Astrocyte of the spinal cord (primary cell): ENCODE results near the gene FRMPD4.
A peak's percentile ranks its signal among the peaks of the same experiment; 100 is the strongest.

Experiments
- DNase-seq: peaks from one replicate; pipeline ENCODE4 v3.0.0; 2011; ENCODE audit warnings: low read depth, low spot score
- H3K4me3 ChIP-seq: 2 replicates; pipeline ENCODE4 v1.5.1; 2011; ENCODE audit warnings: low read depth, mild to moderate bottlenecking, low read length, moderate library complexity
- CTCF ChIP-seq: IDR thresholded peaks from 2 replicates; pipeline ENCODE4 v1.5.1; 2012; ENCODE audit warnings: low read depth, mild to moderate bottlenecking, low read length, inconsistent platforms
- in situ Hi-C: cut with HindIII; loops from 2 replicates; pipeline ENCODE4 v1.10.0; 2017; ENCODE audit warnings: low sequenced_read_pairs

FRMPD4 gene

GRCh38 chrX:12332786-12333347 is 194.6 kb downstream of the FRMPD4 start:
- in situ Hi-C loops, result no loop called here
- H3K4me3 ChIP-seq, result no peak overlapping the region
- no peak for TF ChIP-seq CTCF
- DNase-seq, result no peak

GRCh38 chrX:12339921-12340320 is 201.6 kb downstream of the FRMPD4 start:
- DNase-seq, result no peak
- in situ Hi-C loops, result no loop called here
- TF ChIP-seq CTCF, result no peak
- H3K4me3 ChIP-seq, result no peak overlapping the region

- no peak for DNase-seq
- in situ Hi-C loops, result no loop called here
- no peak for TF ChIP-seq CTCF
- no peak overlapping the region for H3K4me3 ChIP-seq
Observed at GRCh38 chrX:12344954-12345353, 206.7 kb downstream of the FRMPD4 start.

- DNase-seq, result no peak
- no peak overlapping the region for H3K4me3 ChIP-seq
- no peak for TF ChIP-seq CTCF
- in situ Hi-C loops, result no loop called here
Observed at GRCh38 chrX:12349201-12349600, 210.9 kb downstream of the FRMPD4 start.

GRCh38 chrX:12352922-12353321 is 214.6 kb downstream of the FRMPD4 start:
- H3K4me3 ChIP-seq, result no peak overlapping the region
- no peak for DNase-seq
- TF ChIP-seq CTCF, result no peak
- in situ Hi-C loops, result no loop called here

- peak; percentile 45 for DNase-seq
- in situ Hi-C loops, result no loop called here
- TF ChIP-seq CTCF, result no peak
- no peak overlapping the region for H3K4me3 ChIP-seq
Observed at GRCh38 chrX:12360383-12360782, 222.1 kb downstream of the FRMPD4 start.
